ENCODE results near the gene TNFRSF4. TPM values are rescaled to one million over a fixed set of nuclear protein-coding genes. Genes with fewer than 3 reads are reported as not detected.

TNFRSF4 gene
- total RNA-seq, 2 experiments from 2014 or later: 110 to 111 TPM

DNA sequence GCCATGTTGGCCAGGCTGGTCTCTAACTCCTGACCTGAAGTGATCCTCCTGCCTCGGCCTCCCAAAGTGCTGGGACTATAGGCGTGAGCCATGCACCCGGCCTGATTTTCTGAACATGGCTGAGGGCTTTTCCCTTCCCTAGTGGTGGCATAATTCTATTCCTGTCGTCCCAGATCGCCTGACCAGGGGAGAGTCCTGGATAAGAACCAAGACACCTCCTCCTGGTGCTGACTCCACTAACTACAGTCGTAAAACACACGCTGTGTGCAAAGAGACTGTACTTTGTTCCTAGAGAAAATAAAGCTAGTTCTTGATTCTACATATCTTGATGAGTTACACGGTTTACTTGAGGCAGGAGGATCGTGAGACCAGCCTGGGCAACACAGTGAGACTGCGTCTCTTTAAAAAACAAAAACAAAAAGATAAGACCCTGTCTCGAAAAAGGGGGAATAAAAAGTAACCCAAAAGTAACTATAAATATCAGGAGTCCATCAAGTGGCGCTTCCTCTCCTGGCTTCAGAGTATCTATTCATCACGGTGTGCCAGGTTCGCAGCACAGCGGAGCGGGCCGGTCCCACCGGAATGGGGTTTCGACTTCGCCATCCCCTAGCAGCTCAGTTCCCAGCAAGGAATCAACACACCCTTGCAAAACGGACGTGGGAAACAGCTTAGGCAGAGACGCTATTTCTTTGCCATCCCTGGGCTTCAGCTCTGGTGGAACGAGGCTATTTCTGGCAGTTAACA lies 16.9 kb upstream of the TNFRSF4 start:
- DNase-seq: no peak
- peak overlapping the region; percentile 86 for H3K27ac Mint-ChIP-seq
- H3K9me3 Mint-ChIP-seq: no peaks in the 10 kb centered on the region
- no peaks in the 10 kb centered on the region for H3K27me3 Mint-ChIP-seq
- peak overlapping the region; percentile 93 for H3K4me3 Mint-ChIP-seq
- H3K4me1 Mint-ChIP-seq: peaks cover 26% of the 10 kb centered on the region
- peaks cover 38% of the 10 kb centered on the region for H3K36me3 Mint-ChIP-seq

DNA sequence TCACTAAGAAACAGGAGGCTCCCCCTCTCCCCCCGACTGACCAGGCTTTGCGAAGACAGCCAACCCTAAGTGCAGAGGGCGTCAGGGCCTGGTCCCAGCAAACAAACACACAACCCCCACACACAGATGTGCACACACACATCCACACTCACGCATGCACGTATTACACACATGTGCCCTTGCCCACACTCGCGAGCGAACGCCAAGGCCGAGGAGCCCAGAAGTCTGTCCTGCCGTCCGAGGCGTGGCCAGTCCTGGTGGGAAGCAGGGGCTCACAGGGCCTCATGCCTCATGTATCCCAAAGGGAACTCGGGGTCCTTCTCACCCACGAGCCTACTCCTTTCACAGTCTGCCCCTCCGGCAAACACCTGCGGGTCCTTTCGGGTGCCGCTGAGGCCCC lies 15.8 kb upstream of the TNFRSF4 start:
- Mint-ChIP-seq H3K4me3 (peak overlapping the region; percentile 93), H3K4me1 (peaks cover 26% of the 10 kb centered on the region), H3K27ac (no peak overlapping the region), H3K9me3 (no peaks in the 10 kb centered on the region), H3K27me3 (no peaks in the 10 kb centered on the region), H3K36me3 (peaks cover 43% of the 10 kb centered on the region)
- DNase-seq: no peak

DNA sequence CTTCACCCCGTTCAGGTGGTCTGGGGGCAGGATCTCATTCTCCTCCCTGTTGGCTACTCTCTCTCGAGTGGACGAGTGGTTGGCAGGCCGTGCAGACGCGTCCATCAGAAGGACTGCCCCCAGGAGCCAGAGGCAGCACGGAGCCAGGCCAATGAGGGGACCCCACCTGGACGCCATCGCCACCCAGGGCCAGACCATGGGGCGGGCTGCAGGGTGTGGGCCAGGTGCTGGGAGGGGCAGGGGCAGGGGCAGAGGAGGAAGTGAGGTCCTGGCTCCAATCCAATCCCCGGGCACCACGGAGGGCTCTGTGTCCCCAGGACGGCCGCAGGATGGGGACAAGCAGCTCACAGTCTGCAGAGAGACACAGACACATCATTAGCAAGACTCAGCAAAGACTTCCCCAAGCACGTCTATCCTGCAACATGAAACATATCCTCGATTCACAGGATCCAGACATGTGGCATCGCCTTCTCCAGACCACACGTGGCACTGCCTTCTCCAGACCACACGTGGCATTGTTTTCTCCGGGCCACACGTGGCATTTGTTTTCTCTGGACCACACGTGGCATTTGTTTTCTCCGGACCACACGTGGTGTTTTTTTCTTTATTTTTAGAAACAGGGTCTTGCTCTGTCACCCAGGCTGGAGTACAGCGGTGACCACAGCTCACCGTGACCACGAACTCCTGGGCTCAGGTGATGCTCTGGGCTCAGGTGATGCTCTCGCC lies 14.8 kb upstream of the TNFRSF4 start:
- Mint-ChIP-seq H3K36me3 (peaks cover 35% of the 10 kb centered on the region), H3K4me1 (peaks cover 17% of the 10 kb centered on the region), H3K4me3 (no peak overlapping the region), H3K9me3 (no peaks in the 10 kb centered on the region), H3K27me3 (no peaks in the 10 kb centered on the region), H3K27ac (no peak overlapping the region)
- DNase-seq: no peak

DNA sequence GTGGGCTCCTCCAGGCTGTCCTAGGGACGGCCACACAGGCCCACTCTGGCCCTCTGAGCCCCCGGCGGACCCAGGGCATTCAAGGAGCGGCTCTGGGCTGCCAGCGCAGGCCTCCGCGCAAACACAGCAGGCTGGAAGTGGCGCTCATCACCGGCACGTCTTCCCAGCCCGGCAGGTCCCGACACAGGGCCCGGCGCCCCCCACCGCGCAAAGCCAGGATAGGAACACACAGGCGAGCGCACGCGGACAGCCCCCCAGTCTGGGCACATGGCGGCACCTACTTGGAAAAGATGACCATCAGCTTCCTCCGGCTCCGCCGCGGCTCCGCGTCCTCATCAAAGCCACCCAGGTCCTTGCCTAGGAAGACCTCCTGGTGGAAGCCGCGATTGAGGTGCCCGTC lies 14.2 kb upstream of the TNFRSF4 start:
- no peak overlapping the region for H3K4me3 Mint-ChIP-seq
- peaks cover 13% of the 10 kb centered on the region for H3K4me1 Mint-ChIP-seq
- H3K27ac Mint-ChIP-seq: no peak overlapping the region
- no peaks in the 10 kb centered on the region for H3K9me3 Mint-ChIP-seq
- DNase-seq: no peak
- H3K36me3 Mint-ChIP-seq: peaks cover 32% of the 10 kb centered on the region
- H3K27me3 Mint-ChIP-seq: no peaks in the 10 kb centered on the region

DNA sequence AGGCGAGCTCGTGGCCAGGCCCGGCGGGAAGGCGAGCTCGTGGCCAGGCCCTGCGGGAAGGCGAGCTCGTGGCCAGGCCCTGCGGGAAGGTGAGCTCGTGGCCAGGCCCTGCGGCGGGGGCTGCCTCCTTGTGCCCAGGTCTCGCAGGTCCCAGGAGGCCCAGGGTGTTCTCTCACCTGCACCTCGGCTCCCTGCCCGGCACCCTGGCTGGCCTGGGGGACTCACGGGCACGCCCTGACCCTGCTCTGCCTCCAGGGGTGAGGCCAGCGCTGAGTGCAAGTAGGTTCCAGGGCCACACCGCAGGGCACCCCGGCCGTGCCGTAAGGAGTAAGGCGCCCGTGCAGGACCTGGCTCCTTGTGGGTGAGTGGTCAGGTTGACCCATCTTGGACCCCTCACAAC lies 13.4 kb upstream of the TNFRSF4 start:
- DNase-seq: no peak
- Mint-ChIP-seq H3K36me3 (peaks cover 38% of the 10 kb centered on the region), H3K27me3 (no peaks in the 10 kb centered on the region), H3K4me3 (no peak overlapping the region), H3K27ac (no peak overlapping the region), H3K4me1 (peaks cover 13% of the 10 kb centered on the region), H3K9me3 (no peaks in the 10 kb centered on the region)

DNA sequence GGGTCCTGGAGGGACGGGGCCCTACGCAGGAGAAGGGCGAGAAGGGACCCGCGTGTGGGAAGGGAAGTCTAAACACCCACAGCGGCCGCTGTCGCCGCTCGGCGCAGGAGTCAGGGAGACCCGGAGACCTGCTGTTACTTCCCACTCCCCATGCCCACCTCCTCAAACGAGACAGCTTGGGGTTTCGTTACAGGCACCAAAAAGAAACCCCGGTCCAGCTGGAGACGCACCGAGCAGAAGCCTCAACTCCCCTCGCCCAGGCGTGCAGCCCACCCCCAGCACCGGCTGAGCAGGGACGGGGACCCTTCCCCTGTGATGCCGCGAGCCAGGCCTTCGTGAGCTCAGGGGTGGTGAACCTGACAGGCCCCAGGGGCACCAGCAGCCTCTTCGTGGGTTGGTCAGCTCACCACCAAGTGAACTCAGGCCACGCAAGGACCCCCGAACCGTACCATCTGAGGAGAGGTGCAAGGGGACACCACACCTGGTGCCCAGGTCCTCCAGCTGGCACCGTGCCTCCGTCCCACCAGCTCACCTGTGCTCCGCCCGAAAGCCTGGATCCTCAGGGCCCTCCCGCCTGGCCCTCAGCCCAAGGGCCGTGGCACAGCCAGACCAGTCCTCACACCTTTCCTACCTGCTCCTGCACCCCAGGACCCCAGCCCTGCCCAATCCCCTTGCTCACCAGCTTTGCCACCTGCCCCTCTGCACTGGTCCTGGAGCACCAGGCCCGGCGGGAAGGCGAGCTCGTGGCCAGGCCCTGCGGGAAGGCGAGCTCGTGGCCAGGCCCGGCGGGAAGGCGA lies 12.8 kb upstream of the TNFRSF4 start:
- peaks cover 38% of the 10 kb centered on the region for H3K36me3 Mint-ChIP-seq
- H3K9me3 Mint-ChIP-seq: no peaks in the 10 kb centered on the region
- H3K27me3 Mint-ChIP-seq: no peaks in the 10 kb centered on the region
- H3K27ac Mint-ChIP-seq: no peak overlapping the region
- no peak for DNase-seq
- no peak overlapping the region for H3K4me3 Mint-ChIP-seq
- H3K4me1 Mint-ChIP-seq: peaks cover 13% of the 10 kb centered on the region

DNA sequence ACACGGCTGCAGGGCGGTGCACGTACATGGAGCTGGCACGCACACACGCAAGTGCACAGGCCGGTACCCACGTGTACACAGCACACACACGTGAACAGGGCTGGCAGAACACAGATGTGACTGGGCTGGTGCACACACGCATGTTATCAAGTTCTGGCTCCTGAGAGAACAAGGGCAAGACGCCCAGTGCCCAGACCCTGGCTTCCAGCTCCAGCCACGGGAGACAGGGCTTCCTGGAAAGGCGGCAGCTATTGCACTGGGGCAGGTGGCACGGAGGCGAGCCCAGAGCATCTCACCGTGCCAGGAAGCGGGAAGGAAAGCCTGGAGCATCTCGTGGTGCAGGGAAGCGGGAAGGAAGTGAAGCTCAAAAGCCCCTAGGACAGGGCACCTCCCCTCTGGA lies 12.0 kb upstream of the TNFRSF4 start:
- Mint-ChIP-seq H3K4me1 (peaks cover 13% of the 10 kb centered on the region), H3K9me3 (no peaks in the 10 kb centered on the region), H3K27me3 (no peaks in the 10 kb centered on the region), H3K4me3 (no peak overlapping the region), H3K27ac (no peak overlapping the region), H3K36me3 (peaks cover 36% of the 10 kb centered on the region)
- DNase-seq: no peak

DNA sequence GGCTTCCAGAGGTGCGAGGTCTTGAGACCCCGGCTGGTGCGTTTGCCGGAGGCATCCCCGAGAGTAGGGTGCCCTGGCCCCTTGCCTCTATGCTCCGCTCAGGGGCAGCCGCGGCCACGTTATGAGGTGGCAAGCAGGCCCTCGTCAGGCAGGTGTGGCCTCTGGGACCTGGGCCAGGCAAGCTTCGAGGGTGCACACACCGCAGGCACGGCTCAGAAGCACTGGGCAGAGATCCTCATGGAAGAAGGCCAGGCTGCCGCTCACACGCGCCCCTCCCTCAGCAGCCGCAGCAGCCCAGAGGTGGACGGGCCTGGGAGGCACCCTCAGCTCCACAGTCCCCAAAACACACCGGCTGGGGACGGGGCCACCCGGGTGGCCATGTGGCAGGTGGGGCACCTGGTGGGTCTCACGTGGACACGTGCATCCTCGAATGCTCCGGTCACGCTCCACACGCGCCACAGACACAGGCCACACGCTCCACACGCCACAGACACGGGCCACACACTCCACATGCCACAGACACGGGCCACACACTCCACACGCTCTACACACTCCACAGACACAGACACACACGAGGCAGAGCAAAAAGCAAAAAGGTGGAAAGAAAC lies 11.4 kb upstream of the TNFRSF4 start:
- DNase-seq: no peak
- H3K27me3 Mint-ChIP-seq: no peaks in the 10 kb centered on the region
- H3K9me3 Mint-ChIP-seq: no peaks in the 10 kb centered on the region
- peaks cover 31% of the 10 kb centered on the region for H3K36me3 Mint-ChIP-seq
- H3K4me1 Mint-ChIP-seq: peaks cover 9% of the 10 kb centered on the region
- H3K4me3 Mint-ChIP-seq: no peak overlapping the region
- no peak overlapping the region for H3K27ac Mint-ChIP-seq

DNA sequence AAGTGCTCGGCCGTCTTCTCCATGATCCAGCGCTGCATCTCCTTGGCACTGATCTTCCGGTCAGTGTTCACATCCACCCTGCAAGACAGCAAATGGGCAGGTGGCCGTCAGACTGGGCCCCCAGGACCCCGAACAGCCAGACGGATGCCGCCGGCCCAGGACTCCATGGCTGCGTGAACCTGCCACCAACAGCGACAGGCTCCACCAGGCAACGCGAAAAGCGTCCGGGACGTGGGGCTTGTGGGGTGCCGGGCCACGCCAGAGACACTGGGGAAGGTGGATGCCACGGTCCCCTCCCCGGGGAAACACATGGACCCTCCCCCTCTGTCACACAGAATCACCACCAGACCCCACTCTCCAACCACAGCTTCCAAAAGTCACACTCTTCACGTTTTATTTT lies 9.9 kb upstream of the TNFRSF4 start:
- no peaks in the 10 kb centered on the region for H3K27me3 Mint-ChIP-seq
- no peaks in the 10 kb centered on the region for H3K4me1 Mint-ChIP-seq
- no peaks in the 10 kb centered on the region for H3K9me3 Mint-ChIP-seq
- DNase-seq: no peak
- H3K4me3 Mint-ChIP-seq: no peak overlapping the region
- H3K36me3 Mint-ChIP-seq: peaks cover 20% of the 10 kb centered on the region
- H3K27ac Mint-ChIP-seq: no peak overlapping the region

DNA sequence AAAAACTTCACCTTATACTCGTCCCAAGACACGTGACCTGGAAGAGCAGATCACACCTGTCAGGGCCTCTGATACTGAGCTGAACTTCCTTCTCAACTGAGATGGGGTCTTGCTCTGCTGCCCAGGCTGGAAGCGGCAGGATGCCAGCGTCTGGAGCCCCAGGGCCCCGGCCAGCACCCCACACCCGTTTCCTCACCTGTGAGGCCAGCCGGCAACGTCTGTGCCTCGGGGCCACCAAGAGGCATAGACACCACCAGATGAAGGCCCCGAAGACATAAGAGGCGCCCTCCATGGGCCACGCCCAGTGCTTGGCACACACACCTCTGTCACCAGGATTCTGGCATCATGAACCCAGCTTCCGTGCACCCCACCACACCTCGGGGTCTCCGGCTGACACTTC lies 9.4 kb upstream of the TNFRSF4 start:
- H3K36me3 Mint-ChIP-seq: peaks cover 19% of the 10 kb centered on the region

DNA sequence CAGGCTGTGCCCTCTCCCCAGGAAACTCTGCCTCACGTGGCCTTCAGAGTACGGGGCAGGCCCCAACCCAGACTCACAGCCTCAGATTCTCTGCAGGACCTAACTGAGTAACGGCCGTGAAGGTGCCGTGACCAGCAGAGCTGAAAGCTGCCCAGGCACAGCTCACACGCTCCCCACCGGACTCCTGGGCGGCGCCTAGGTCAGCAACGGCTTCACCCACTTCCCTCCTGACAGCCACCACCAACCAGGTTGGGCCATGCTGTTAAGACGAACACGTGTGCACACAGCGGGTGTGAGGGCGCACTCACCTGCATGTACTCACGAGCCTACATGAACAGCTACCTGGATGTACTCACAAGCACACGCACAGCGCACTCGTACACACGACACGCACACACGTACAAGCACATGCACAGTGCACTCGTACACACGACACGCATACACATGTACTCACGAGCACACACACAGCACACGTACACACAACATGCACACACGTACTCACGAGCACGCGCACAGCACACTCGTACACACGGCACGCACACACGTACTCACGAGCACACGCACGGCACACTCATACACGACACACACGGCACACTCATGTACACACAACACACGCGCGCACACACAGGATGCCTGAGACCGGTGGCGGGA lies 8.7 kb upstream of the TNFRSF4 start:
- H3K27me3 Mint-ChIP-seq: no peaks in the 10 kb centered on the region
- H3K4me1 Mint-ChIP-seq: peaks cover 4% of the 10 kb centered on the region
- peaks cover 24% of the 10 kb centered on the region for H3K36me3 Mint-ChIP-seq
- no peak overlapping the region for H3K4me3 Mint-ChIP-seq
- DNase-seq: no peak
- no peak overlapping the region for H3K27ac Mint-ChIP-seq
- H3K9me3 Mint-ChIP-seq: no peaks in the 10 kb centered on the region

More for the DNA sequence above, 9.4 kb upstream of the TNFRSF4 start:
- Mint-ChIP-seq H3K4me3 (no peak overlapping the region), H3K9me3 (no peaks in the 10 kb centered on the region), H3K27me3 (no peaks in the 10 kb centered on the region), H3K27ac (no peak overlapping the region), H3K4me1 (no peaks in the 10 kb centered on the region)
- no peak for DNase-seq

DNA sequence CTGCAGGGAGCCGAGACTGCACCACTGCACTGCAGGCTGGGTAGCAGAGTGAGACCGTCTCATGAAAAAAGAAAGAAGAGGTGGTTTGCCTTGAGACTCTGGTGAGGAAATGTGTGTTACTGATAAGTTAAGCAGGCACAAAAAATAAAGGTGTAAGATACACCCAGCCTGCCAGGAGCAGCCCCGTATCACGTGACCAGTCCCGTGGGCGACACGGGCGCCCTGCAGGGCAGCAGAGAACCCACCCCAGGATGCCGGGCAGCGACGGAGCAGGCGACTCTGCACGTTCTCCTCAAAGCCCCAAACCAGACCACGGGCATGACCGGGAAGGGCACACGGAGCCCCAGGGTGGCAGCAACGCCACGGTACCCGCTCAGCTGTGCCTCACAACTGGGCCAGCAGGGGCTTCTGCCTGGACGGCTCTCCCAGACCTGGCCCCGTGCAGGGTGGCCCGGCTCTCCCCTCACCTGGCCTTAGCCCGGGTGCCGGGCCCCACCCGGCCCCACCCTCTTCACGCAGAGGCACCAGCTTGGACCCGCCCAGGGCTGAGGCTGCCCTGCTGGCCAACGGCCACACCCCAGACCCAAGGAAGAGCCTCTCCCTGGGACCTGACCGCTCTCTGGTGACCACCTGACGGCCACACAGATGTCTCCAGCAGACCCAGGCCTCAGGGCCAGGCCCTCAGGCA lies 8.1 kb upstream of the TNFRSF4 start:
- Mint-ChIP-seq H3K27ac (no peak overlapping the region), H3K4me1 (peaks cover 6% of the 10 kb centered on the region), H3K27me3 (no peaks in the 10 kb centered on the region), H3K4me3 (no peak overlapping the region), H3K9me3 (no peaks in the 10 kb centered on the region), H3K36me3 (peaks cover 26% of the 10 kb centered on the region)
- no peak for DNase-seq

DNA sequence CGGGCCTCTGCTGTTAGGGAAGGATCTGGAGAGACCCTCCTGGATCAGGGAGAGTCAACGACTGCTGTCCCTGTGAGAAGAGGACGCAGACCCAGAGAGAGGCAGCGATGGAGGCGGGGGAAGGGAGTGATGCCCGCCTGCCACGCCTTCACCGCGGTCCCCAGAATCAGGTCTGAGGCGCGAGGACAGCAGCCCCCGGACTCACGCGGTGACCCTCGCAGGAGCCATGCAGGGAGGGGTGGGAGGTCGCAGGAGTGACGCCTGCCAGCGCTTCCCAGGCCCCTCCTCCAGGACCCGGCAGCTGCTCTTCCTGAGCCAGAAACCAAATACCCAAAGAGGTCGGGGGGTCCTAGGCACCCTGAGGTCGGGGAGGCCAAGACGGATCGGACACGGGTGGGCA lies 6.2 kb upstream of the TNFRSF4 start:
- Mint-ChIP-seq H3K9me3 (no peaks in the 10 kb centered on the region), H3K27ac (no peak overlapping the region), H3K36me3 (peaks cover 27% of the 10 kb centered on the region), H3K4me1 (peaks cover 17% of the 10 kb centered on the region), H3K27me3 (no peaks in the 10 kb centered on the region), H3K4me3 (no peak overlapping the region)
- no peak for DNase-seq

DNA sequence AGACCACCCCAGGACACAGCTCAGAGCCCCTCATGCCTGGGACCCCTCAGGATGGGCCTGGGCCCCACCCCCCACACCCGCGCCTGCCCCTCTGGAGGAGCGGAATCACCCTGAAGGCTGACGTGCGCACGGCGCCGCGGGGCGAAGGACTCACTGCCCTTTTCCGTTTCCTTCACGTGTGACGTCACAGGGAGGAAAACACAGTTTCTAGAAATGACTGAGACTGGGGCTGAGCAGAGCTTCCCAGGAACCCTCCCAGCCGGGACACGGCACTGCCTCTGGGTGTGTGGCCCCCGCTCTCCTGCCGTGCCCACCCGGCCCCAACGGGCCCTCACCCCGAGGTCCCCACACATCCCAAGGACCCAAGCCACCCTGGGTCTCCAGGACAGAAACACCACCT lies 5.4 kb upstream of the TNFRSF4 start:
- no peaks in the 10 kb centered on the region for H3K27me3 Mint-ChIP-seq
- H3K4me1 Mint-ChIP-seq: peaks cover 25% of the 10 kb centered on the region
- peaks cover 28% of the 10 kb centered on the region for H3K36me3 Mint-ChIP-seq
- no peak overlapping the region for H3K4me3 Mint-ChIP-seq
- H3K9me3 Mint-ChIP-seq: no peaks in the 10 kb centered on the region
- no peak for DNase-seq
- no peak overlapping the region for H3K27ac Mint-ChIP-seq
